Immature natural killer cell (primary cell): ENCODE data around the gene SAMD4A. TPM values are rescaled to one million over a fixed set of nuclear protein-coding genes. Genes with fewer than 3 reads are reported as not detected.
A peak's percentile ranks its signal among the peaks of the same experiment; 100 is the strongest.

Experiments used
- DNase-seq, 3 donors: peaks; one replicate each; pipeline ENCODE4 v3.0.0; 2022; ENCODE audit warnings: mixed read lengths in 1 of 3
- H3K27ac Mint-ChIP-seq, 6 donors: one replicate each; pipeline ENCODE4 v1.8.0; 2020; ENCODE audit warnings: mixed read lengths in 6 of 6, mild to moderate bottlenecking in 5 of 6, inconsistent platforms in 4 of 6, moderate library complexity in 3 of 6
- H3K27me3 Mint-ChIP-seq, 3 donors: one replicate each; pipeline ENCODE4 v1.8.0; 2020 to 2021; ENCODE audit warnings: low read depth in 3 of 3, mild to moderate bottlenecking in 3 of 3, mixed read lengths in 3 of 3, moderate library complexity in 3 of 3, inconsistent platforms in 1 of 3
- H3K36me3 Mint-ChIP-seq, 3 donors: one replicate each; pipeline ENCODE4 v1.8.0; 2020; ENCODE audit warnings: mixed read lengths in 3 of 3, inconsistent platforms in 2 of 3, mild to moderate bottlenecking in 2 of 3
- H3K4me1 Mint-ChIP-seq, 2 donors: one replicate each; pipeline ENCODE4 v1.8.0; 2020; ENCODE audit warnings: inconsistent platforms in 2 of 2, mild to moderate bottlenecking in 2 of 2, mixed read lengths in 2 of 2, moderate library complexity in 1 of 2
- H3K4me3 Mint-ChIP-seq, 5 donors: one replicate each; pipeline ENCODE4 v1.8.0; 2020; ENCODE audit warnings: mild to moderate bottlenecking in 5 of 5, mixed read lengths in 5 of 5, inconsistent platforms in 3 of 5, moderate library complexity in 3 of 5
- H3K9me3 Mint-ChIP-seq, 6 donors: one replicate each; pipeline ENCODE4 v1.8.0; 2020; ENCODE audit warnings: mild to moderate bottlenecking in 6 of 6, mixed read lengths in 6 of 6, inconsistent platforms in 4 of 6, moderate library complexity in 3 of 6
- polyA plus RNA-seq, 3 donors: library from polyadenylated mRNA; unstranded; fragments of 300-500 nt; fragmentation: Illumina TruSeq; gene quantifications; one replicate each; pipeline ENCODE4 v1.2.3, GENCODE V29; 2021

SAMD4A gene
- polyA plus RNA-seq, 3 donors from 2014 or later, result not detected

DNA sequence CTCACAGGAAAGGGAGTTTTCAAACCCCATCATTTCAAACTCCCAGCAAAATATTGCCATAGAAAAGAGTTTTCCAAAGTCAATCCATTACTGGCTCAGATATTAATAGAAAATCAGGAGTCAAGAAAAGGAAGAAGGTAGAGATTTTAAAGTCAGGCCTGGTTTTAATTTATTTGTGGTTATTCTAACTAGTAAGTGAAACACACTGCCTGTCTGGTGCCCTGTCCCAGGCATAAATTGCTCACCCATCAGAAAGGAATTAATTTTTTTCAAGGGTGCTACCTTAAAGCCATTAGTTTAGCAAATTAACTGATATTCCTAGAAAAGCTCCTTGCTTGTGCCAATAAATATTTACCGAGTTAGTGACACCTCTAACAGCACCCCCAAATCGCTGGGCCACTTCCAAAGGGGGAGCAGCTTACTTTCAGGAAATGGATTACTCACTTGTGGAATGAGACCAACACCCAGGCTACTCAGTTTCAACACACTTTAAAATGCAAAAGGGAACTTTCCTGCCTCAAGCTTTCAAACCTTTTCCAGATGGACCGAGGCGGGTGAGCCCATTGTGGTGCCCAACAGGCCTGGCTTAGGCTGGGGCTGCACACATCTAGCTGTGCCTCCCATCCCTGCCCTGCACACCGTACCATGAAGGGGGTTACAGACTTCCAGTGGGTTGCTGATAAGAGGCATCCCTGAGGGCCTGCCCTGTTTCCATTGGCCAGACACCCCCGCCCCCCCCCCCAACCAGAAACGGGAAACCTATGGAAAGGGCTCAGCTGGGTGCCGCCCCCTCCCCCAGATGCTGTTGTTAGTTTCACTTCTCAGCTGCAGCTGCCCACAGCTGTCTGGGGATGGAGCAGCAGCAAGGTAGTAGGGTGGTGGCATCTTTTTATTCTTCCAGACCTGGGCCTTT lies 117.2 kb downstream of the SAMD4A start:
- peaks cover 13 to 47% (median 26%) of the 10 kb centered on the region in 3 donors for H3K27me3 Mint-ChIP-seq
- H3K27ac Mint-ChIP-seq, result no peak overlapping the region
- peaks cover 0 to 6% (median 0%) of the 10 kb centered on the region in 6 donors for H3K9me3 Mint-ChIP-seq
- H3K4me3 Mint-ChIP-seq, result no peak overlapping the region
- no peaks in the 10 kb centered on the region for H3K36me3 Mint-ChIP-seq
- H3K4me1 Mint-ChIP-seq, result peaks cover 5 to 16% of the 10 kb centered on the region in 2 donors
- DNase-seq, result no peak

DNA sequence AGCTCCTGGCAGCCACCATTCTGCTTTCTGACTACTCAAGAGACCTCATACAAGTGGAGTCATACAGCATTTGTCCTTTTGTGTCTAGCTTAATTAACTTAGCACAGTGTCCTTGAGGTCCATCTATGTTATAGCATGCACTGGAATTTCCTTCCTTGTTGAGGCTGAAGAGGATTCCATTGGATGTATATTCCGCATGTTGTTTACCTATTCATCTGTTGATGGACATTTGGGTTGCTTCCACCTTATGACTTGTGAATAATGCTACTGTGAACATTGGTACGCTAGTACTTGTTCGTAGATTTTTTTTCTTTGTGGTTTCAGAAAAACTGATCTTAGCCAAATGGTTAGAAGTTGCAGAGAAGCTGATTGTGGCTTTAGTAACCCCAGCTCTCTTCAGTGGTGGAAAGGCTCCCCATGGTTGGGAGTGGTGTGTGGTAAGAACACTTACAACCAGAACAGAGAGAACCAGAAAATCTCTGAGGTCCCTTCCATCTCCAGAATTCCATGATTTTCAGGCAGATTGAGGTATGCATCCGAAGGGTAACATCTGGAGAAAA lies 118.4 kb downstream of the SAMD4A start:
- peak in 1 of 3 donors; percentile 19 for DNase-seq
- H3K9me3 Mint-ChIP-seq, result peaks cover 0 to 6% (median 0%) of the 10 kb centered on the region in 6 donors
- peaks cover 16 to 50% (median 18%) of the 10 kb centered on the region in 3 donors for H3K27me3 Mint-ChIP-seq
- no peak overlapping the region for H3K27ac Mint-ChIP-seq
- no peaks in the 10 kb centered on the region for H3K36me3 Mint-ChIP-seq
- H3K4me3 Mint-ChIP-seq, result no peak overlapping the region
- H3K4me1 Mint-ChIP-seq, result peaks cover 5 to 16% of the 10 kb centered on the region in 2 donors

DNA sequence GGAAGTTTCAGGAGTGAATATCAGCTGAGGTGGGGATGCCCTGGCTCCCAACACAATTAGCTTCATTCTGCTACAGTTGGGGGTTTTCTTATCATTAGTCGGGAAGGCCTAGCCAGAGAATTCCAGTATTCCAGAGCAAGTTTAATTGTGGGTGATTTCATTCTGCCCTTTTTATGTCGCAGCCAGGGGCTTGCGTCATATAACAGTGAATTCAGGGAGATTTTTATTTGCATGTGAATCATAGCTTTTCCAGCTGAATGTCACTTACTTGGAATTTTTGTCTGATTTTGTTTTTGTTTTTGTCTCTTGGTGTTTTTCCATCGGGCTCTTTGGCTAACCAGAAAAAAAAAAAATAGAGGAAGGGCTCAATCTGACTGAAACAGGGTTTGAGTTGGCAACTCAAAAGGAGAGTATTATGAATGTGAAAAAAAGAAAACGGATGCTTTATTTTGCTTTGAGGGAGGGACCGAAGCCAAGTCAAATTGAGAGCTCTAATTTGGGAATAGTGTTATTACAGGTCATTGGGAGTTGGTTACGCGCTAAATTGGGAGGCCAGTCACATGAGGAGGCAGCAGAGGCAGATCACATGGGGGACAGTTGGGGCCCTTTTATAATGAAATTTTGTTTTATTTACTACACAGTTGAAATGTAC lies 119.4 kb downstream of the SAMD4A start:
- DNase-seq, result no peak
- peaks cover 5 to 16% of the 10 kb centered on the region in 2 donors for H3K4me1 Mint-ChIP-seq
- no peak overlapping the region for H3K4me3 Mint-ChIP-seq
- no peaks in the 10 kb centered on the region for H3K36me3 Mint-ChIP-seq
- H3K27ac Mint-ChIP-seq, result no peak overlapping the region
- H3K27me3 Mint-ChIP-seq, result peaks cover 14 to 46% (median 21%) of the 10 kb centered on the region in 3 donors
- peaks cover 0 to 6% (median 0%) of the 10 kb centered on the region in 6 donors for H3K9me3 Mint-ChIP-seq

DNA sequence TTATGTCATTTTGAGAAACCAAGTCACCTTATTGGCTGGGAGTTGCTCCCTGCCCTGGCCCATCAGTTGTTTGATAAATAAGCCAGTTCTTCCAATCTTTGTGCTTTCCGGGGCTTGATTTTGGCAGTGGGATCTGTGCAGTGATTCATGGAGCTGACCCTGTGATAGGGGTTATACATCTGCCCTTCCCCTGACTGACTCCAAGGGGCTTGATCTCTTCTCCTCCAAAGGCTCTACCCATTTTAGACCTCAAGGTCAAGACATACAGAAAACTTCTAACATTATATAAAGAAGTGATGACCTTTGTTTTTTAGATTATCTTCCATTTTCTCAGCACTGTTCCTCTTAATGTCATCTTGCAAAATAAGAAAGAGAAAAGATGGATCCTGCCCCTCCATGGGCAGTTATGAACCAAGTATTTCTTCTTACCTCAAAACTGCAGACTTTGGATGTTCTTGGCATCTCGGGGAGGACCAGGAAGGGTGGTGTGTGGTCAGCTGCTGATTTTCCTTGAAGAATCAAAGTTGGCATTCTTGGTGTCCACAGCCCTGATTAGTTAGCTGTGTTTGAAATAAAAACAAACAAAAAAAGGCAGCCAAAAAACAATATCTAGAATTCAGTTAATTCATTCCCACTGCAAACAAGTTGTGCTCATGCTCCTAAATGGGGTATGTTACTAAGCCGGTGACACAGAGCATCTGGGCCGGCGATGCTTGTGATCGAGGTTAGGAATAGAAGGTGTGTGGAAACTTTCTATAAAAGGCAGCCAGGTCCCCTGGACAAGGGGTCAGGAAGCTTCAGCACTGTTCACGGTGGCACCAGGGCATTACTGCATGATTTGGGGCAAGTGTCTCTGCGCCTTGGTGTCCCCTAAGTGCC lies 120.2 kb downstream of the SAMD4A start:
- H3K4me1 Mint-ChIP-seq, result peaks cover 5 to 17% of the 10 kb centered on the region in 2 donors
- H3K27ac Mint-ChIP-seq, result no peak overlapping the region
- no peak for DNase-seq
- H3K4me3 Mint-ChIP-seq, result no peak overlapping the region
- H3K9me3 Mint-ChIP-seq, result peaks cover 0 to 6% (median 0%) of the 10 kb centered on the region in 6 donors
- H3K36me3 Mint-ChIP-seq, result no peaks in the 10 kb centered on the region
- H3K27me3 Mint-ChIP-seq, result peaks cover 19 to 42% (median 26%) of the 10 kb centered on the region in 3 donors

DNA sequence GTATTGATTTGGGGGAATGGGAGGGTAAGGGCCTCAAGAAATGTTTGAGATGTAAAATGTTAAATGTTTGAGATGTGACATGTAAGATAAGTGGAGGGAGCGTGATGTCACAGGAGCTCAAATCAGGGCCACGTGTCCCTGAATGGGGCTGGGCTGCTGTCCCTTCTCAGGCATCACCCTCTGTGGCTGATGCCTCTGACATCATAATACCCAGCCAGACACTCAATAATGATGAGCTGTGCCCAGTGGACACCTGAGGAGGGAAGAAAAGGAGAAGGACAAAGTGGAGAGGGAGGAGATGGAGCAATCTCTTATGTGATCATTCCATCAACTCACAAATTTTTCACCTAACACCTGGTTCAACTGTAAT lies 120.8 kb downstream of the SAMD4A start:
- Mint-ChIP-seq H3K9me3 (peaks cover 0 to 6% (median 0%) of the 10 kb centered on the region in 6 donors), H3K36me3 (no peaks in the 10 kb centered on the region), H3K27ac (no peak overlapping the region), H3K4me3 (no peak overlapping the region), H3K4me1 (peaks cover 10 to 23% of the 10 kb centered on the region in 2 donors), H3K27me3 (peaks cover 17 to 43% (median 26%) of the 10 kb centered on the region in 3 donors)
- DNase-seq, result no peak

DNA sequence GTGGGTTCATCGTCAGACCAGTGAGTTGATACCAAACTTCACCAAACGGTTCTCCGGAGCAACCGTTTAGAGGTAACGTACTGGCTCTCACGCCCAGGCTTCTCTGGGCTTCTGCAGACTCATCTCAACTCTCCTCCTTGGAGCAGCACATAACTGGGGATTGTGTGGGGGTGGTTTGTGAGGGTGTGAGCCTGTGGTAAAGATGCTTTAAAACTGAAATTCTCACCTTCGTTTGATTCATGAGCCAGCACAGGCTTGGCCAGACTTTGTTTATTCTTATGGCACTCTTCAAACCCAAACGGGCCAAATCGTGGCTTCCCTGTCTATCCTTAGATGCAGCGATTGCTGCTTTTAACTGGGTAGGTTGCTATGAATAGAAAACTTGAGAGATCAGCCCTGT lies 121.3 kb downstream of the SAMD4A start:
- no peak overlapping the region for H3K4me3 Mint-ChIP-seq
- peaks cover 0 to 6% (median 0%) of the 10 kb centered on the region in 6 donors for H3K9me3 Mint-ChIP-seq
- H3K4me1 Mint-ChIP-seq, result peaks cover 10 to 25% of the 10 kb centered on the region in 2 donors
- no peak overlapping the region for H3K27ac Mint-ChIP-seq
- DNase-seq, result peak in 1 of 3 donors; percentile 16
- no peaks in the 10 kb centered on the region for H3K36me3 Mint-ChIP-seq
- peaks cover 19 to 42% (median 26%) of the 10 kb centered on the region in 3 donors for H3K27me3 Mint-ChIP-seq

DNA sequence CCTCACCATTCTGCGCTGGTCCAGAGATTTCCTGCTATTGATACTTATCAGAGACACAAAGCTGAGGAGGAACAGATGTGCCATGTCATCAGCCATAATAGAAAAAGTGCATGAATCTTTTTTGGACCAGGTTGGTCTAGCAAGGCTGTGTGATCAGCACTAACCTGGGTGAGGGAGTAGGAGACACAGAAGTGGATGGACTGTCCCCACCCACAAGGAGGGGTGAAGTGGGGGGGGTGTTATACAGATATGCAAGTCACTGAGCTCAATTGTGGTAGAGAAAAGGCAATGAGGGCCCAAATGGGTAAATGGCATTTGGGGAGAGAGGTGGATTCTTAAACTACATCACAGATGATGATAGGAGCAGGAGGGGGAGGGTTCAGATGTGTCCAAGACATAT lies 123.0 kb downstream of the SAMD4A start:
- Mint-ChIP-seq H3K4me3 (no peak overlapping the region), H3K9me3 (peaks cover 0 to 5% (median 0%) of the 10 kb centered on the region in 6 donors), H3K36me3 (no peaks in the 10 kb centered on the region), H3K27me3 (peaks cover 22 to 51% (median 30%) of the 10 kb centered on the region in 3 donors), H3K27ac (no peak overlapping the region), H3K4me1 (peaks cover 10 to 25% of the 10 kb centered on the region in 2 donors)
- DNase-seq, result no peak

DNA sequence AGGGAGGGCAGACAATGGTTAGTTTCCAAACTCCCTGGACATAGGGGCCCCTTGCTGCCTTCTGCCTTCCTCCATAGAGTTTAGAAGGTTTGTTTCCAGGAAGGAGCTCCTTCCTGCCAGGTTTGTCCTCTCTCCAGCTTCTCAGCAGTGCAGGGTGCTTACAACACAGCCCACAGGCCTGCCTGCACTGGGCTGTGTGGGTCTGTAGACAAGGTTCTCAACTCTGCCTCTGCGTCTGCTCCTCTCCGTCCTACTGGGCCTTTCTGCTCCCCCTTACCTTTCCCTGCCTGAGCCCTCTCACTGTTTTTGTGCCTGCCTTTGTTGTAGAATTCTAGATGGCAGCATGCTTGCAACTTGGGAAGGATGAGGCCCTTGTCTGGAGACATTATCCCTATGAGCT lies 124.0 kb downstream of the SAMD4A start:
- Mint-ChIP-seq H3K4me3 (no peak overlapping the region), H3K27me3 (peaks cover 22 to 45% (median 23%) of the 10 kb centered on the region in 3 donors)

DNA sequence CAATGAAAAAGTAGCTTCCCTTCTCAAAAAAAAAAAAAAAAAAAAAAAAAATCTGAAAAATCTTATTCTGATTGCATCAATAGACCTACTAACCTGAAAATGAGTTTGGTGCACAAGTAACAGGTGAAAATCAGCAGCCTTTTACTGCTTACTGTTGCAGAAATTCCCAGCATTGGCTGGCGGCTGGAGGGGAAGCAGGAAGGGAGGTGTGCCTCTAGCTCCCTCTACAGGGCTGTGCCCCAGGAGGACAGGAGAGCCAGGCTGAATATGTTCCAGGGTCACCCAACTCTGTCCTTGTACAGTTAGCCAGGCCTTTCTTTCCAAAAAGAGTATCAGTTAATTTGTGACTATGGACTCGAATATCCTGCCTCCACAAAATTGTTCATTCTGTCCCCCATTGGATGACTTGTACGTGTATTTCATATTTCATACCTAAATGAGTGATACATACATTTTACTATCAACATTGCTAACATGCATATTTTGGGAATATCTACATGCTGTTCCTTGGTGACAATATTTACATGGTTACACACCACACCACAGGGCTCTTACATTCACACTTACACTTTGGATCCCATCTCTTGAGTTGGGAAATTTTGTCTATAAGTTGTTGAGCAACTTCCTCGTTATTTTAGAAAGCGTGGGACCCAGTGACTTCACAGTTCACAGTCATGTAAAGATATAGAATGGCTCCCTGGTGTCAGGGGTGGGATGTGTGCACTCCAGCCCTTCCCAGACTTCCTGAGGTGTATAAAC lies 124.8 kb downstream of the SAMD4A start:
- no peak overlapping the region for H3K27ac Mint-ChIP-seq
- H3K27me3 Mint-ChIP-seq, result peaks cover 17 to 39% (median 19%) of the 10 kb centered on the region in 3 donors
- peaks cover 0 to 2% (median 0%) of the 10 kb centered on the region in 6 donors for H3K9me3 Mint-ChIP-seq
- peak; percentile 29 to 48 (median 42) for DNase-seq
- no peak overlapping the region for H3K4me3 Mint-ChIP-seq
- H3K4me1 Mint-ChIP-seq, result peaks cover 4 to 16% of the 10 kb centered on the region in 2 donors
- H3K36me3 Mint-ChIP-seq, result no peaks in the 10 kb centered on the region

More for the DNA sequence above, 124.0 kb downstream of the SAMD4A start:
- H3K27ac Mint-ChIP-seq, result no peak overlapping the region
- H3K9me3 Mint-ChIP-seq, result peaks cover 0 to 4% (median 0%) of the 10 kb centered on the region in 6 donors
- peaks cover 4 to 16% of the 10 kb centered on the region in 2 donors for H3K4me1 Mint-ChIP-seq
- no peak for DNase-seq
- no peaks in the 10 kb centered on the region for H3K36me3 Mint-ChIP-seq

DNA sequence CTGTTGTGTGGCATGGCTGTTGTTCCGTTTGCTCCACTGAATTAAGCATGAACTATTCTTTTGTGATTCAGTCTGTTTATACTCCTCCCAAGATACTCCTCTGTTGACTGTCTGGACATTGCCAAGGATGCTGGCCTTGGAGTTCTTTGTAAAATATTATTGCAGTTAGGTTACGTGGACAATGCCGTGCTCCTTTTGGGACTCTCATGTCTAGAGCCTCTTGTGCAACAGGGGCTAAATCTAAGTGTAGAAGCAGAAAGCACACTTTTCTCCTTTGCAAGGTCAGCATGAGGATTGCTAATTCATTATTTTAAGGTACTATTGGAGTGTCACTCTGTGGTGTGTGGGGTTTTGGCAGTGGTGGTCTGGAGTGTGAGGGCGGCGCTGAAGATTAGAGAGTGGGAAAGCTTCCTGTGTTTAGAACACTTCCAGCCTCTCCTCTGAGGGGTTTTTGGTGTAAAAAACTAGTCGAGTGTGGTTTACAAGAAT lies 125.4 kb downstream of the SAMD4A start:
- Mint-ChIP-seq H3K36me3 (no peaks in the 10 kb centered on the region), H3K4me1 (peaks cover 4 to 16% of the 10 kb centered on the region in 2 donors)
- DNase-seq, result peak in 2 of 3 donors; percentile 27 to 29

DNA sequence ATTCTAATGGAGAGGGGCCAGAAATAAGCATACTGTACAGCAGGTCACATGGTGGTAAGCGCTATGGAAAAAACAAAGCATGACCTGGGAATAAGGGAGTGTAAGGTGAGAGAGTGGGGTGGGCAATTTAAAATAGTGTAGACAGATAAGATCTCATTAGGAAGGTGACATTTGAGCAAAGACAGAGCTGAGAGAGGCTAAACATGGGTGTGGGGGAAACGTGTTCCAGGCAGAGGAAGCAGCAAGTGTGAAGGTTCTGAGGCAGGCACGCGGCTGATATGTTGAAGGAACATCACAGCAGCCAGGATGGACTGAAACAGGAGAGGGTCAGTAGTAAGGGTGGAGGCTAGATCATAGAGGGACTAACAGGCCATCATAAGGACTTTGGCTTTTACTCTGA lies 126.8 kb downstream of the SAMD4A start:
- Mint-ChIP-seq H3K9me3 (peaks cover 0 to 2% (median 0%) of the 10 kb centered on the region in 6 donors), H3K4me1 (peaks cover 4 to 9% of the 10 kb centered on the region in 2 donors), H3K27ac (no peak overlapping the region), H3K27me3 (peaks cover 14 to 34% (median 21%) of the 10 kb centered on the region in 3 donors), H3K36me3 (no peaks in the 10 kb centered on the region), H3K4me3 (no peak overlapping the region)
- DNase-seq, result no peak

More for the DNA sequence above, 125.4 kb downstream of the SAMD4A start:
- H3K27me3 Mint-ChIP-seq, result peaks cover 17 to 39% (median 21%) of the 10 kb centered on the region in 3 donors
- peak overlapping the region in 1 of 5 donors; percentile 1 for H3K4me3 Mint-ChIP-seq
- no peak overlapping the region for H3K27ac Mint-ChIP-seq
- peaks cover 0 to 2% (median 0%) of the 10 kb centered on the region in 6 donors for H3K9me3 Mint-ChIP-seq

DNA sequence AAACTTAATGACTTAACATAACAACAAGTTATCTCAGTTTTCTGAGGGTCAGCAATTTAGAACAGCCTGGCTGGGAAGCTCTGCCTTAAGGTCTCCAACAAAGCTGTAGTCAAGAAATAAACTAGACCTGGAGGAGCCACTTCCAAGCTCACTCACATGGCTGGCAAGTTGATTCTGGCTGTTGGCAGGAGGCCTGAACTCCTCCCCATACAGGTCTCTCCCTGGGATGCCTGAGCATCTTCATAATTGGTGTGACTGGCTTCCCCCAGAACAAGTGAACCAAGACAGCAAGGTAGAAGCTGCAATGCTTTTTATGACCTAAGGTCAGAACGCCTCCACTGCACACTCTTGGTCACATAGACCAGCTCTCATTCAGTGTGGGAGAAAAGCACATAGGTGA lies 128.3 kb downstream of the SAMD4A start:
- Mint-ChIP-seq H3K9me3 (peaks cover 0 to 2% (median 0%) of the 10 kb centered on the region in 6 donors), H3K36me3 (no peaks in the 10 kb centered on the region), H3K4me3 (no peak overlapping the region), H3K4me1 (peaks cover 4 to 9% of the 10 kb centered on the region in 2 donors), H3K27me3 (peaks cover 17 to 30% (median 18%) of the 10 kb centered on the region in 3 donors), H3K27ac (no peak overlapping the region)
- no peak for DNase-seq
